Left ventricle myocardium inferior (tissue), 1 donor: Measurements from ENCODE around the gene TENM3. TPM values are rescaled to one million over a fixed set of nuclear protein-coding genes. Genes with fewer than 3 reads are reported as not detected.

Experiments
- DNase-seq: peaks from one replicate; pipeline ENCODE4 v3.0.0-alpha.2; 2020
- H3K27ac ChIP-seq: fragments of 200-600 bp; replicated peaks from 2 replicates; pipeline ENCODE4 v1.8.0; 2021
- H3K27me3 ChIP-seq: fragments of 200-600 bp; 2 replicates; pipeline ENCODE4 v1.8.0; 2021; ENCODE audit warnings: low read depth
- H3K36me3 ChIP-seq: fragments of 200-600 bp; 2 replicates; pipeline ENCODE4 v1.8.0; 2021
- H3K4me1 ChIP-seq: fragments of 200-600 bp; 2 replicates; pipeline ENCODE4 v1.8.0; 2021
- H3K4me3 ChIP-seq: fragments of 200-600 bp; 2 replicates; pipeline ENCODE4 v1.8.0; 2021; ENCODE audit warnings: mild to moderate bottlenecking, moderate library complexity
- H3K9me3 ChIP-seq: fragments of 200-600 bp; replicated peaks from 2 replicates; pipeline ENCODE4 v1.8.0; 2021
- intact Hi-C: fragments of 100-400 bp; cut with micrococcal nuclease; formaldehyde crosslinking; loops from one replicate; pipeline ENCODE4 v1.11.0; 2022
- total RNA-seq: library from RNA; stranded (reverse); fragmentation: NEBNext Ultra II Directional; extraction: Animal tissue kit (Norgen Biotek cat#: 25700); gene quantifications from one replicate; pipeline ENCODE4 v1.2.1, GENCODE V29; 2021
- TF ChIP-seq, protein P1 (sequence below): fragments of 200-600 bp; IDR thresholded peaks from 2 replicates; pipeline ENCODE4 v1.8.0; 2021; ENCODE audit warnings: antibody characterized with exemption, mild to moderate bottlenecking, borderline replicate concordance
- donor health status: DM: no; HTN: yes; CAD: no; lungs with severe emphysema.

Gene TENM3
- total RNA-seq, 1 donor from 2014 or later: 1.5 TPM

DNA sequence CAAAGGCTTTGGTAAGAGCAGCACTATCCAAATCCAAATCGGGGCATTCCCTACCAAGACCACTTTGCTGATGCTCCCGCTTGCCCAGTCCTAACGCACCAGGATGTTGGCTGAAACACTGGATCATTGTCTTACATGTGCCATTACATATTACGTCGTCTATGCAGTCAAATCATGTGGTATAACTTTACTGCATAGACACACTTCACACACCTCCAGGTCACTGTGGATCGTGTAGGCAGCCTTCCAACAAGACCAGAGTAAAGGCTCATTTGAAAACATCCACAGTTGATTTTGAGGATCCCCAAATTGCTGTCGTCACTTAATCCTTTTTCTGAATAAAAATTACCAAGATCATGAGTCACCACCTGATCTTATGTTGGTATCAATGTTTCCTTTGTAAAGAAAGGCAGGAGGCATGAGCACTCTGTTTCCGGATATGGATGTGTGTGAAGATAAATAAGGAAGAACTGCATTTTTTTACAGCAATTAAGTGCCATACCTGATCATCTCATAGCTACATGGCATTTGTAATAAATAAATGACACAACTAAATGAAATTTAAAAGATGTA is 18.5 kb downstream of the TENM3 start:
- H3K4me3 ChIP-seq: no peak overlapping the region
- TF ChIP-seq, protein P1, sequence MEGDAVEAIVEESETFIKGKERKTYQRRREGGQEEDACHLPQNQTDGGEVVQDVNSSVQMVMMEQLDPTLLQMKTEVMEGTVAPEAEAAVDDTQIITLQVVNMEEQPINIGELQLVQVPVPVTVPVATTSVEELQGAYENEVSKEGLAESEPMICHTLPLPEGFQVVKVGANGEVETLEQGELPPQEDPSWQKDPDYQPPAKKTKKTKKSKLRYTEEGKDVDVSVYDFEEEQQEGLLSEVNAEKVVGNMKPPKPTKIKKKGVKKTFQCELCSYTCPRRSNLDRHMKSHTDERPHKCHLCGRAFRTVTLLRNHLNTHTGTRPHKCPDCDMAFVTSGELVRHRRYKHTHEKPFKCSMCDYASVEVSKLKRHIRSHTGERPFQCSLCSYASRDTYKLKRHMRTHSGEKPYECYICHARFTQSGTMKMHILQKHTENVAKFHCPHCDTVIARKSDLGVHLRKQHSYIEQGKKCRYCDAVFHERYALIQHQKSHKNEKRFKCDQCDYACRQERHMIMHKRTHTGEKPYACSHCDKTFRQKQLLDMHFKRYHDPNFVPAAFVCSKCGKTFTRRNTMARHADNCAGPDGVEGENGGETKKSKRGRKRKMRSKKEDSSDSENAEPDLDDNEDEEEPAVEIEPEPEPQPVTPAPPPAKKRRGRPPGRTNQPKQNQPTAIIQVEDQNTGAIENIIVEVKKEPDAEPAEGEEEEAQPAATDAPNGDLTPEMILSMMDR: no peak
- intact Hi-C loops: no loop called here

DNA sequence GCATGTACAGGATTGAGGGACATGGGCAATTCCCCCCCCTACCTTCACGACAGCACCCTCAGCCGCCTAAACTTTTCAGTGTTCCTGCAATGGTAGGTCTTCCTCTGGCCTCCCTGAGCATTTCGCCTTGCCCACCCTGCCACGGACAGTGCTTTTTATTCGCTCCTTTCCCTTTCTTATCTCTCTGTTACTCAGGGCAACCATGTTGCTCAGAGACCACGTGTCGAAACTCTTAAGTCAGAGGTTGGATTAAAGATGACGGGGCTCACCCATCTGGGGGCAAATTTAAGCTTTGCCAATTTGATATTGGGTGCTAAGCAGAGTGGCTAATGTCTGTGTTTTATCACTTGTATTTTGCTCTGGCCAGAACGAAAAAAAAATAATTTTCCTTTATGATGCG is 20.4 kb downstream of the TENM3 start:
- no peaks in the 10 kb centered on the region for H3K4me1 ChIP-seq
- intact Hi-C loops: no loop called here
- H3K9me3 ChIP-seq: peaks cover 2% of the 10 kb centered on the region
- no peak for DNase-seq
- no peaks in the 10 kb centered on the region for H3K27me3 ChIP-seq
- no peaks in the 10 kb centered on the region for H3K36me3 ChIP-seq
- no peak overlapping the region for H3K4me3 ChIP-seq
- no peak overlapping the region for H3K27ac ChIP-seq
- TF ChIP-seq, protein P1: no peak

More for the DNA sequence above, 18.5 kb downstream of the TENM3 start:
- H3K9me3 ChIP-seq: peaks cover 2% of the 10 kb centered on the region
- H3K36me3 ChIP-seq: no peaks in the 10 kb centered on the region
- H3K4me1 ChIP-seq: no peaks in the 10 kb centered on the region
- H3K27me3 ChIP-seq: no peaks in the 10 kb centered on the region
- H3K27ac ChIP-seq: no peak overlapping the region
- no peak for DNase-seq

DNA sequence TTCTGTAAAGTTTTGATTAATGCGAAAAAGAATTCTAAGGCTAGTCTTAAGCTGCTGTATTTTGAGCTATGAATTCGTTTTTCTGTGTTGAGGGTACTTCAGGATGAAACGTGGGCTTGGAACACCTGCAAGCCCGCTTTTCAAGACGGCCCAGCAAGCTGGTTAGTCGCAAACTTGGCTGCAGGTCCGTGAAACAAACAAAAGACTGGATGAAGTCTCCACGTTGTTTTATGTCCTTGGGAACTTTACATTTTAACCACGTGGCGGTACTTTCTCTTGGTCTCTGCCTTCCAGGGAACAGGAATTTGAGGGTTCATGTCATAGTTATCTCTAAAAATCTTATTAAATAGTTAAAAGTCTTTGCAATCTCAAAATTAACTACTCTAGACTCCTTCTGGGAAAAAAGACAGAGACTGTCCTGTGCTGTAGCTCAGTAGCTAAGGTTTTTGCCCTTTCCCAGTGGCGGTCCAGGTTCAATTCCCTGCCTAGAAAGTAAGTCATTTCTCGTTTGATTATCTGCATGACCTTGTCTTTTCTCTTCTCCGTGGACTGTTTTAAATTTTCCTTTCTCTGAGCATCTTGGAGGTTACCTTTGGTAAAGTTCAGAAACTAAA is 21.0 kb downstream of the TENM3 start:
- H3K4me3 ChIP-seq: no peak overlapping the region
- peaks cover 2% of the 10 kb centered on the region for H3K9me3 ChIP-seq
- no peaks in the 10 kb centered on the region for H3K4me1 ChIP-seq
- no peaks in the 10 kb centered on the region for H3K36me3 ChIP-seq
- intact Hi-C loops: no loop called here
- DNase-seq: no peak
- TF ChIP-seq, protein P1: no peak
- no peak overlapping the region for H3K27ac ChIP-seq
- peaks cover 3% of the 10 kb centered on the region for H3K27me3 ChIP-seq

DNA sequence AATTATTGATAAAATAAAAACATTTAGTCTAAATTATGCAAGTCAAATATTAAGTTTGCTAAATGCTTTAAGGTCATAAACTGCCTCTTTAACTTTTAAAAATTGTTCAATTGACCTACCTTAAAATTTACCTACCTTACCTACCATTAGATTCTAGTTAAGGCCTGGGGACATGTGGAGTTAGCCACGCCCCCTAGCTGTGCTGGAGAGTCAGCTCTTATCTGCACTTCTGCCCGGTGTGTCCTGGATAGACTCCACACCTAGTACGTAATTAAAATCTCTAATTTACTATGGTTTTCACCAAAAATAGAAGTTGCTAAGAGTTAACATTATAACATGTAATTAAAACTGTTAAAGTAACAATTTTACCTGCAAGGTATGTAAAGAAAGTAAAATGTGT is 22.7 kb downstream of the TENM3 start:
- Histone ChIP-seq H3K27ac (no peak overlapping the region), H3K4me1 (no peaks in the 10 kb centered on the region), H3K4me3 (no peak overlapping the region), H3K9me3 (no peaks in the 10 kb centered on the region), H3K27me3 (peaks cover 14% of the 10 kb centered on the region), H3K36me3 (no peaks in the 10 kb centered on the region)
- intact Hi-C loops: no loop called here
- TF ChIP-seq, protein P1: no peak
- no peak for DNase-seq

DNA sequence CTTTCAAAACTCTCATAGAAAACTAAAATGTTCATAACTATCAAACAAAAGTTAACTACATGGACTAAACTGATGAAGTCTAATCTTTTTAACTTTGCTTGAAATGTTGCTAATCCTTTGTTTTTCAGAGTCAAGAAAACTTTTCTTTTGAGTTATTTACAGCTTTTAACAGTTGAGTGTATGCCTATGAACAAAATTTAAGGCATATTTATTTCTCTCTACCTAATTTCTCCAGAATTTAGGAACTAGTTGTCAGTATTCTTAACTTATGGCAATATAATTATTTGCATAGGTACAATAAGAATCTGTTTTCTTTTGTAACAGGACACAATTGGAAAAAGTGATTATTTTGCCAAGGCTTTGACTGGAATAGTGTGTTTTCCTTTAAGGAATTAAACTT is 23.8 kb downstream of the TENM3 start:
- Histone ChIP-seq H3K4me1 (no peaks in the 10 kb centered on the region), H3K4me3 (no peak overlapping the region), H3K36me3 (no peaks in the 10 kb centered on the region), H3K9me3 (no peaks in the 10 kb centered on the region), H3K27me3 (peaks cover 19% of the 10 kb centered on the region), H3K27ac (no peak overlapping the region)
- intact Hi-C loops: no loop called here
- no peak for DNase-seq
- TF ChIP-seq, protein P1: no peak
